ENCODE measurements around the gene PINK1.

DNA sequence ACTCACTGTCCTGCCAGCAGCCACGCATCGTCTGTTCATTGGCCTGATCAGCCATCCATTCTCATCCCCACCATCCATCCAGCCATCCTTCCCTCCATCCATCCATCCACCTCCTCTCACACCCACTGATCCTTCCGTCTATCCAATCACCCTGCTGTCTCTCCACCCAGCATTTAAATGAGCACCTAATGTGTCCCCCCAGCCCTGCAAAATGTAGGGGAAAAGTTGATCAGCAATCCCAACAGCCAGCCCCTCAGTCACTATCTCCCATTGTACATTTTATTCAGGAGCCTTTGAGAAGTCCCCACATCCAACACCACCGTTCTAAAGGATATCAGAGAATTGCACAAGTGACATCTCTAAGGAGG is 39.0 kb downstream of the PINK1 start:
- no peak for TF ChIP-seq EZH2 (IDR thresholded peaks at IDR 0.05; ENCODE audit: borderline replicate concordance)
- TF ChIP-seq, protein P1, sequence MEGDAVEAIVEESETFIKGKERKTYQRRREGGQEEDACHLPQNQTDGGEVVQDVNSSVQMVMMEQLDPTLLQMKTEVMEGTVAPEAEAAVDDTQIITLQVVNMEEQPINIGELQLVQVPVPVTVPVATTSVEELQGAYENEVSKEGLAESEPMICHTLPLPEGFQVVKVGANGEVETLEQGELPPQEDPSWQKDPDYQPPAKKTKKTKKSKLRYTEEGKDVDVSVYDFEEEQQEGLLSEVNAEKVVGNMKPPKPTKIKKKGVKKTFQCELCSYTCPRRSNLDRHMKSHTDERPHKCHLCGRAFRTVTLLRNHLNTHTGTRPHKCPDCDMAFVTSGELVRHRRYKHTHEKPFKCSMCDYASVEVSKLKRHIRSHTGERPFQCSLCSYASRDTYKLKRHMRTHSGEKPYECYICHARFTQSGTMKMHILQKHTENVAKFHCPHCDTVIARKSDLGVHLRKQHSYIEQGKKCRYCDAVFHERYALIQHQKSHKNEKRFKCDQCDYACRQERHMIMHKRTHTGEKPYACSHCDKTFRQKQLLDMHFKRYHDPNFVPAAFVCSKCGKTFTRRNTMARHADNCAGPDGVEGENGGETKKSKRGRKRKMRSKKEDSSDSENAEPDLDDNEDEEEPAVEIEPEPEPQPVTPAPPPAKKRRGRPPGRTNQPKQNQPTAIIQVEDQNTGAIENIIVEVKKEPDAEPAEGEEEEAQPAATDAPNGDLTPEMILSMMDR (IDR thresholded peaks at IDR 0.05; ENCODE audit: poor library complexity) = no peak
- TF ChIP-seq EZH2phosphoT487 (IDR thresholded peaks at IDR 0.05; ENCODE audit: low read depth, severe bottlenecking, unreplicated experiment) = no peak
